SK-N-SH treated with all-trans-retinoic acid at 6 μM for 48 hours (cell line): ENCODE data around the gene CCDC171.

Source experiments
- ATAC-seq: fragments of 200-7000 bp; cut with Tn5 transposase; 3 replicates; pipeline ENCODE4 v1.9.1; 2020; ENCODE audit warnings: mild to moderate bottlenecking, moderate library complexity
- ARNTL ChIP-seq: fragments of 450-650 bp; formaldehyde crosslinking; IDR thresholded peaks from 2 replicates; pipeline ENCODE4 v1.5.0; 2020; ENCODE audit warnings: low read depth, mild to moderate bottlenecking, moderate library complexity, borderline replicate concordance
- BACH2 ChIP-seq: fragments of 250-450 bp; sonication (Bioruptor Pico); IDR thresholded peaks from 2 replicates; pipeline ENCODE4 v1.9.0; 2021; ENCODE audit warnings: mild to moderate bottlenecking, borderline replicate concordance
- CREB5 ChIP-seq: fragments of 250-450 bp; sonication (Bioruptor Pico); IDR thresholded peaks from 2 replicates; pipeline ENCODE4 v1.5.1; 2020; ENCODE audit warnings: low read depth, mild to moderate bottlenecking, moderate library complexity
- CSDC2 ChIP-seq: fragments of 250-450 bp; sonication (Bioruptor Pico); IDR thresholded peaks from 2 replicates; pipeline ENCODE4 v1.5.0; 2020; ENCODE audit warnings: mild to moderate bottlenecking, moderate library complexity
- ESRRG ChIP-seq: fragments of 250-450 bp; sonication (Bioruptor Pico); IDR thresholded peaks from 2 replicates; pipeline ENCODE4 v1.6.1; 2021; ENCODE audit warnings: mild to moderate bottlenecking
- ISL1 ChIP-seq: fragments of 250-450 bp; sonication (Bioruptor Pico); IDR thresholded peaks from 2 replicates; pipeline ENCODE4 v2.1.2; 2022; ENCODE audit warnings: mild to moderate bottlenecking, moderate library complexity
- OSR1 ChIP-seq: fragments of 250-450 bp; sonication (Bioruptor Pico); IDR thresholded peaks from 2 replicates; pipeline ENCODE4 v1.8.0; 2022; ENCODE audit warnings: moderate library complexity, mild to moderate bottlenecking, inconsistent platforms
- PATZ1 ChIP-seq: fragments of 250-450 bp; sonication (Bioruptor Pico); IDR thresholded peaks from 2 replicates; pipeline ENCODE4 v1.8.0; 2020; ENCODE audit warnings: mild to moderate bottlenecking, moderate library complexity, borderline replicate concordance
- PPARA ChIP-seq: fragments of 250-450 bp; sonication (Bioruptor Pico); IDR thresholded peaks from 2 replicates; pipeline ENCODE4 v1.5.0; 2020; ENCODE audit warnings: mild to moderate bottlenecking, borderline replicate concordance
- RARB ChIP-seq: fragments of 250-450 bp; sonication (Bioruptor Pico); IDR thresholded peaks from 2 replicates; pipeline ENCODE4 v1.8.0; 2021; ENCODE audit warnings: mild to moderate bottlenecking, moderate library complexity
- TCF4 ChIP-seq: fragments of 250-450 bp; sonication (Bioruptor Pico); IDR thresholded peaks from 2 replicates; pipeline ENCODE4 v1.8.0; 2021; ENCODE audit warnings: mild to moderate bottlenecking, moderate library complexity, borderline replicate concordance
- TOX ChIP-seq: fragments of 250-450 bp; sonication (Bioruptor Pico); IDR thresholded peaks from 2 replicates; pipeline ENCODE4 v1.8.0; 2021; ENCODE audit warnings: mild to moderate bottlenecking, moderate library complexity, borderline replicate concordance
- ZC3H10 ChIP-seq: fragments of 250-450 bp; sonication (Bioruptor Pico); IDR thresholded peaks from 2 replicates; pipeline ENCODE4 v1.5.1; 2021; ENCODE audit warnings: mild to moderate bottlenecking, moderate library complexity
- ZFP3 ChIP-seq: fragments of 250-450 bp; sonication (Bioruptor Pico); IDR thresholded peaks from 2 replicates; pipeline ENCODE4 v1.5.0; 2020; ENCODE audit warnings: mild to moderate bottlenecking, moderate library complexity
- ZFP30 ChIP-seq: fragments of 450-650 bp; formaldehyde crosslinking; IDR thresholded peaks from 2 replicates; pipeline ENCODE4 v1.5.0; 2022; ENCODE audit warnings: mild to moderate bottlenecking, moderate library complexity
- ZNF70 ChIP-seq: fragments of 450-650 bp; formaldehyde crosslinking; IDR thresholded peaks from 2 replicates; pipeline ENCODE4 v1.5.0; 2020; ENCODE audit warnings: mild to moderate bottlenecking, moderate library complexity
- ZNF8 ChIP-seq: fragments of 450-650 bp; formaldehyde crosslinking; IDR thresholded peaks from 2 replicates; pipeline ENCODE4 v1.5.0; 2020; ENCODE audit warnings: mild to moderate bottlenecking, moderate library complexity
- TF ChIP-seq, protein P1 (sequence below): fragments of 250-450 bp; sonication (Bioruptor Pico); IDR thresholded peaks from 2 replicates; pipeline ENCODE4 v1.5.0; 2020; ENCODE audit warnings: mild to moderate bottlenecking, moderate library complexity
- TF ChIP-seq, protein P2 (sequence below): fragments of 250-450 bp; sonication (Bioruptor Pico); IDR thresholded peaks from 2 replicates; pipeline ENCODE4 v1.8.0; 2021; ENCODE audit warnings: low read depth, mild to moderate bottlenecking, moderate library complexity, borderline replicate concordance

CCDC171 gene

DNA sequence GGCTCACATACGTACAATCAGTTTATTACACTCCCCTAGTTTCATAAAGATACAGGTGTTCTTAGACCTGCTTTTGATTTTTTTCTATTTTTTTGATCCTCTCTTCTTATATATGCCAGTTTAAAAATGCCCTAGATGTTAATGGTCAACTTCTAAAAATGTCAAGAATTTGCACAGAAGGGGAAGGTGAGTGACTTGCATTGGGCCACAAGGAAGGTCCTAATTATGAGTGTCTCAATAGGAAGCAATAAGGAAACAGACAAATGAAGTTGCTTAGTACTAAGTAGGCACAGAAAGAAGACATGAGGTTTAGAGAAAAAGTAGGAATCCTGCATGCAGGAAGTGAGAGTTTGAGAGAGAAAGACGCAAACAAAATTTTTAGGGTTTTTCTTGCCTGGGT is 3.2 kb upstream of the CCDC171 start:
- TF ChIP-seq, protein P1, sequence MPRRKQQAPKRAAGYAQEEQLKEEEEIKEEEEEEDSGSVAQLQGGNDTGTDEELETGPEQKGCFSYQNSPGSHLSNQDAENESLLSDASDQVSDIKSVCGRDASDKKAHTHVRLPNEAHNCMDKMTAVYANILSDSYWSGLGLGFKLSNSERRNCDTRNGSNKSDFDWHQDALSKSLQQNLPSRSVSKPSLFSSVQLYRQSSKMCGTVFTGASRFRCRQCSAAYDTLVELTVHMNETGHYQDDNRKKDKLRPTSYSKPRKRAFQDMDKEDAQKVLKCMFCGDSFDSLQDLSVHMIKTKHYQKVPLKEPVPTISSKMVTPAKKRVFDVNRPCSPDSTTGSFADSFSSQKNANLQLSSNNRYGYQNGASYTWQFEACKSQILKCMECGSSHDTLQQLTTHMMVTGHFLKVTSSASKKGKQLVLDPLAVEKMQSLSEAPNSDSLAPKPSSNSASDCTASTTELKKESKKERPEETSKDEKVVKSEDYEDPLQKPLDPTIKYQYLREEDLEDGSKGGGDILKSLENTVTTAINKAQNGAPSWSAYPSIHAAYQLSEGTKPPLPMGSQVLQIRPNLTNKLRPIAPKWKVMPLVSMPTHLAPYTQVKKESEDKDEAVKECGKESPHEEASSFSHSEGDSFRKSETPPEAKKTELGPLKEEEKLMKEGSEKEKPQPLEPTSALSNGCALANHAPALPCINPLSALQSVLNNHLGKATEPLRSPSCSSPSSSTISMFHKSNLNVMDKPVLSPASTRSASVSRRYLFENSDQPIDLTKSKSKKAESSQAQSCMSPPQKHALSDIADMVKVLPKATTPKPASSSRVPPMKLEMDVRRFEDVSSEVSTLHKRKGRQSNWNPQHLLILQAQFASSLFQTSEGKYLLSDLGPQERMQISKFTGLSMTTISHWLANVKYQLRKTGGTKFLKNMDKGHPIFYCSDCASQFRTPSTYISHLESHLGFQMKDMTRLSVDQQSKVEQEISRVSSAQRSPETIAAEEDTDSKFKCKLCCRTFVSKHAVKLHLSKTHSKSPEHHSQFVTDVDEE = no peak
- TF ChIP-seq CSDC2 (CRISPR knock-in tag) (no peak), ARNTL (CRISPR knock-in tag) (no peak), TCF4 (CRISPR knock-in tag) (no peak), TOX (CRISPR knock-in tag) (no peak), ZC3H10 (CRISPR knock-in tag) (no peak), ZFP30 (CRISPR knock-in tag) (no peak), PATZ1 (CRISPR knock-in tag) (no peak), PPARA (CRISPR knock-in tag) (no peak), ZNF70 (no peak)
- no peak for ATAC-seq

DNA sequence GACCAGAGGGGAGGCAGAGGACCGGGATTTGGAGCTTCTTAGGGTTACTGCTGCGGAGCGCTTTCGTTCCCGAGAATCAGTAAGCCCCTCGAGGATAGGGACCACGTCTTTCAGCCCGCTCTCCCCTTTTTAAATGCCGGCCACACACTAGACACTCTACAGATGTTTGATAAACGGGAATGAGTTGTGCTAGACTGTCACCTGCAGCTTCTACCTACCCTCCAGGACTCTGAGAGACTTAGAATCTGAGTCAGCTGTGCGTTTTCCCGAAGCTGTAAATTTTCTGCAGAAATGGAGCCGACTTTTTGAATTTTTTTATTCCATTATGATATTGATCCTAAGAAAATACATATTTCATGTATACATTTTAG is 670 bp downstream of the CCDC171 start:
- peak; percentile 15 for ATAC-seq

DNA sequence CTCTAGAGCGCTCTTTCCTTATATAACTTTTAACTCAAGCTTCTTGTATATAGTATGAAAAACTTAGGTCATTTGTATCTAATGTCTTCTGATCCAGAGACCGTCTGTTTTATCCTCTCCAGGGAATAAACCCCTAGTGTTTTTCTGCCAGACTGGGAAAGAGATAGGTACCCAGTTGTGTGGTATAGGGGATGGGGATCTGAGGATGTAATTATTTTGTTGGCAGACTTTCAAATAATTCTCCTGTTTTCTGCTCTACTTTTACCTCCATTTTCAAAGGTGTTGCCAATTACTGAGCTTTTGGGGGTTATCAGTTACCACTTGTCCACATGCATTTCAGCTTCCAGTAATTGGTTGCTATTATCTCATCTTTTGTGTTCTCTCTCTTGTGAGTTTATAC is 17.9 kb downstream of the CCDC171 start:
- no peak for TF ChIP-seq TOX (CRISPR knock-in tag)
- TF ChIP-seq, protein P1 = no peak
- no peak for TF ChIP-seq ESRRG (CRISPR knock-in tag)
- no peak for TF ChIP-seq BACH2 (CRISPR knock-in tag)
- no peak for TF ChIP-seq ISL1 (CRISPR knock-in tag)
- TF ChIP-seq ZNF70 = no peak
- TF ChIP-seq CREB5 (CRISPR knock-in tag) = no peak
- TF ChIP-seq ARNTL (CRISPR knock-in tag) = no peak
- TF ChIP-seq, protein P2, sequence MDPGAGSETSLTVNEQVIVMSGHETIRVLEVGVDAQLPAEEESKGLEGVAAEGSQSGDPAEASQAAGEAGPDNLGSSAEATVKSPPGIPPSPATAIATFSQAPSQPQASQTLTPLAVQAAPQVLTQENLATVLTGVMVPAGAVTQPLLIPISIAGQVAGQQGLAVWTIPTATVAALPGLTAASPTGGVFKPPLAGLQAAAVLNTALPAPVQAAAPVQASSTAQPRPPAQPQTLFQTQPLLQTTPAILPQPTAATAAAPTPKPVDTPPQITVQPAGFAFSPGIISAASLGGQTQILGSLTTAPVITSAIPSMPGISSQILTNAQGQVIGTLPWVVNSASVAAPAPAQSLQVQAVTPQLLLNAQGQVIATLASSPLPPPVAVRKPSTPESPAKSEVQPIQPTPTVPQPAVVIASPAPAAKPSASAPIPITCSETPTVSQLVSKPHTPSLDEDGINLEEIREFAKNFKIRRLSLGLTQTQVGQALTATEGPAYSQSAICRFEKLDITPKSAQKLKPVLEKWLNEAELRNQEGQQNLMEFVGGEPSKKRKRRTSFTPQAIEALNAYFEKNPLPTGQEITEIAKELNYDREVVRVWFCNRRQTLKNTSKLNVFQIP = no peak
- no peak for TF ChIP-seq ZFP30 (CRISPR knock-in tag)
- ATAC-seq = no peak

More for the DNA sequence above, 670 bp downstream of the CCDC171 start:
- no peak for TF ChIP-seq ZFP3 (CRISPR knock-in tag)
- no peak for TF ChIP-seq ZC3H10 (CRISPR knock-in tag)
- no peak for TF ChIP-seq ZNF8 (CRISPR knock-in tag)
- TF ChIP-seq ESRRG (CRISPR knock-in tag) = no peak
- TF ChIP-seq BACH2 (CRISPR knock-in tag) = no peak
- TF ChIP-seq OSR1 (CRISPR knock-in tag) = no peak
- TF ChIP-seq, protein P2 = no peak
- TF ChIP-seq RARB (CRISPR knock-in tag) = no peak
- TF ChIP-seq TOX (CRISPR knock-in tag) = no peak
- TF ChIP-seq, protein P1 = no peak
- TF ChIP-seq PPARA (CRISPR knock-in tag) = no peak
